Stomach (tissue), 4 donors: Measurements from ENCODE around the gene INS.

Source experiments
- CTCF ChIP-seq, 7 experiments: fragments of 450-650 bp in 4 of 7; fragments of 200-600 bp in 3 of 7; sonication (generic) in 3 of 7; IDR thresholded peaks; one replicate each; pipeline ENCODE4 v1.5.1; 2016 to 2019; ENCODE audit warnings: antibody characterized with exemption in 7 of 7, control low read depth in 2 of 7, mild to moderate bottlenecking in 1 of 7
- POLR2A ChIP-seq, 4 donors: fragments of 450-650 bp; IDR thresholded peaks; one replicate each; pipeline ENCODE4 v1.6.1; 2016; ENCODE audit warnings: antibody characterized with exemption in 4 of 4, control low read depth in 2 of 4, mild to moderate bottlenecking in 1 of 4, moderate library complexity in 1 of 4
- POLR2AphosphoS5 ChIP-seq, 3 donors: sonication (generic); formaldehyde crosslinking; IDR thresholded peaks; one replicate each; pipeline ENCODE4 v1.6.1; 2016; ENCODE audit warnings: antibody characterized with exemption in 3 of 3

- no peak for TF ChIP-seq CTCF (IDR thresholded peaks at IDR 0.05)
- TF ChIP-seq POLR2A (IDR thresholded peaks at IDR 0.05): no peak
- TF ChIP-seq POLR2AphosphoS5 (IDR thresholded peaks at IDR 0.05): no peak
Measured at GRCh38 chr11:2164081-2164480, 3.1 kb upstream of the INS start.
